Keratinocyte (primary cell): Measurements from ENCODE around the gene TANK. TPM values are rescaled to one million over a fixed set of nuclear protein-coding genes. Genes with fewer than 3 reads are reported as not detected.

Experiments used
- DNase-seq: peaks from one replicate; pipeline ENCODE4 v3.0.0-alpha.2; 2011; ENCODE audit warnings: low read depth, missing footprints, low spot score
- FAIRE-seq: peaks from 2 replicates; lab custom pipeline; 2011; peaks lifted over from hg19 to GRCh38; lab: Jason Lieb, UNC
- H2AFZ ChIP-seq: 2 replicates; pipeline ENCODE4 v1.6.0; 2012; ENCODE audit warnings: low read length, control low read depth, inconsistent platforms; ENCODE audit not compliant: control insufficient read depth
- H3K27ac ChIP-seq: 2 replicates; pipeline ENCODE4 v1.5.1; 2011; ENCODE audit warnings: low read length; ENCODE audit not compliant: control insufficient read depth, insufficient read depth
- H3K27me3 ChIP-seq: 3 replicates; pipeline ENCODE4 v1.6.0; 2011; ENCODE audit warnings: low read length; ENCODE audit not compliant: control insufficient read depth, insufficient read depth; ENCODE audit errors: extremely low read depth
- H3K36me3 ChIP-seq, 2 experiments: 2 replicates in 1 of 2; 3 replicates in 1 of 2; pipeline ENCODE4 v1.5.1; 2011; ENCODE audit warnings: low read length in 2 of 2, mild to moderate bottlenecking in 1 of 2; ENCODE audit not compliant: control insufficient read depth in 2 of 2, insufficient read depth in 2 of 2; ENCODE audit errors: extremely low read depth in 1 of 2
- H3K4me1 ChIP-seq: 3 replicates; pipeline ENCODE4 v1.5.1; 2011; ENCODE audit warnings: low read length; ENCODE audit not compliant: control insufficient read depth, insufficient read depth; ENCODE audit errors: extremely low read depth
- H3K4me2 ChIP-seq: 3 replicates; pipeline ENCODE4 v1.6.0; 2011; ENCODE audit warnings: low read depth, low read length; ENCODE audit not compliant: control insufficient read depth, insufficient read depth; ENCODE audit errors: extremely low read depth
- H3K4me3 ChIP-seq, 3 experiments: fragments of 200-600 bp in 1 of 3; sonication (generic) in 1 of 3; 2 replicates in 2 of 3; 3 replicates in 1 of 3; pipeline ENCODE4 v1.5.1; 2011 to 2016; ENCODE audit warnings: low read length in 3 of 3, mild to moderate bottlenecking in 3 of 3, control low read depth in 2 of 3, inconsistent platforms in 1 of 3, low read depth in 1 of 3, mixed read lengths in 1 of 3, mixed run types in 1 of 3, moderate library complexity in 1 of 3; ENCODE audit not compliant: control insufficient read depth in 2 of 3, insufficient read depth in 2 of 3; ENCODE audit errors: extremely low read depth in 1 of 3
- H3K79me2 ChIP-seq: 2 replicates; pipeline ENCODE4 v1.6.0; 2012; ENCODE audit warnings: low read length; ENCODE audit not compliant: control insufficient read depth, insufficient read depth
- H3K9ac ChIP-seq: 3 replicates; pipeline ENCODE4 v1.6.0; 2011; ENCODE audit warnings: low read length; ENCODE audit not compliant: control insufficient read depth, insufficient read depth; ENCODE audit errors: extremely low read depth
- H3K9me1 ChIP-seq: 3 replicates; pipeline ENCODE4 v1.6.0; 2011; ENCODE audit warnings: low read length; ENCODE audit not compliant: control insufficient read depth, insufficient read depth; ENCODE audit errors: extremely low read depth
- H3K9me3 ChIP-seq: 2 replicates; pipeline ENCODE4 v1.5.1; 2012; ENCODE audit warnings: low read depth, low read length; ENCODE audit not compliant: control insufficient read depth
- H4K20me1 ChIP-seq: 3 replicates; pipeline ENCODE4 v1.6.0; 2011; ENCODE audit warnings: low read length; ENCODE audit not compliant: control insufficient read depth, insufficient read depth; ENCODE audit errors: extremely low read depth
- EZH2 ChIP-seq: IDR thresholded peaks from one replicate; pipeline ENCODE4 v1.6.1; 2012; ENCODE audit warnings: inconsistent platforms, mild to moderate bottlenecking, low read length, moderate library complexity
- dilution Hi-C: fragments of 300-500 bp; cut with MboI; formaldehyde crosslinking; loops from one replicate; pipeline ENCODE4 v1.7.0; 2020; ENCODE audit warnings: low sequenced_read_pairs; ENCODE audit not compliant: extremely low pct_ligation_motif_present
- polyA plus RNA-seq, 5 experiments: library from polyadenylated mRNA; depleted of rRNA in 3 of 5; stranded (reverse) in 3 of 5; stranded (forward) in 1 of 5; unstranded in 1 of 5; fragments of >200 nt; gene quantifications; 1 replicate in 1 of 5; 2 replicates in 3 of 5; 3 replicates in 1 of 5; pipeline versions ENCODE4 v1.2.1 to v1.2.3, GENCODE V29; 2011 to 2012; ENCODE audit warnings: missing spikeins in 2 of 5, low read depth in 1 of 5, low replicate concordance in 1 of 5
- TF ChIP-seq, protein P1 (sequence below), 3 experiments: IDR thresholded peaks in 1 of 3; conservative IDR thresholded peaks in 1 of 3; optimal IDR thresholded peaks in 1 of 3; 2 replicates in 2 of 3; 3 replicates in 1 of 3; pipeline versions ENCODE3 to v1.5.1; 2011; ENCODE audit warnings: low read length in 3 of 3, mild to moderate bottlenecking in 3 of 3, moderate library complexity in 2 of 3, control low read depth in 1 of 3, inconsistent platforms in 1 of 3; ENCODE audit not compliant: insufficient read depth in 2 of 3; ENCODE audit errors: extremely low read depth in 1 of 3

TANK gene
- polyA plus RNA-seq, 1 donor (not counting 4 experiments of a cell fraction or from before 2014, with no cell fraction given), result 47.2 TPM

DNA sequence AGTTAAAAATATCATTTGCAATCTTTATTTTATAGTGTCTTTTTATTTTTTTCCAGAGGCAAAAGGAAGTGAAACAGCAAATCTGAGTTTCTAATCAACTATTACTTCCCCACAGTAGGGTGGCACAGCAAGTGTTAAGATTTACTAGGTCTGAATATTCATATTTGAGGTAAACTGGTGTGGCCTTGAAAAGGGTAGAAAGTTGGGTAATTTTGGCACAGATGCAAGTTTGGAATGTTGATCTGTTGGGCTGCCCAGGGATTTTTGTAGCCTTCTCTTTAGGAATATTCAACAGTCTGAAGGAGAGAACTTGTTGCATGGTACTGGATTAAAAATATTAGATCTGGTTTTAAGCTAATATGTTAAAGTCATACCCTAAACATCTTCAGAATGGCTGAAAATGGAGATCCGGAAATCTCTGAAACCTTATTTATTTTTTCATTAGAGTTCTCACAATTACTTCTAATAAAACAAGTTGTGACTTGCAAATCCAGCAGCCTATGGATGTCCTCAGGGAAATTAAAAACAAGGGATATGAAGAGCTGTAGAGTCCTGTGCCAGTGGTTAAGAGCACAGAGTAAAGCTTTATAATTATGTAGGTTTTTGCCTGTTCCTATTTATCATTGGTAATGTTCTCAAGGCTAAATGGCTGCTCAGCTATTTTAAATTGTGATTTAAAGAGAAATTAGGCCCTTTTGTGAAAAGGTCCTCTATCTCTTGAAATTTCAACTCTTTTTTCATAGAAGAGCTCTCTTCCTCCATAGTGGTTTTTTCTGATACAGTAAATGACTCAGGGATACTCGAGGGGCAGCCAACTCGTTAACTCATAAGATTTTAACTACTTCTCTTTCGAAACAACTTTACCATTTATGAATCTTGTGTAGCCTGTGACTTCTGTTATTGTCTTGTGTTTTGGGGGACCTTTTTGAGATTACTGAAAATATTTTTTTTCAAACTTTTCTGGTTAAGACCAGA lies 11.0 kb downstream of the TANK start:
- Histone ChIP-seq H3K4me1 (peaks cover 20% of the 10 kb centered on the region), H3K9ac (no peak overlapping the region), H3K9me3 (no peaks in the 10 kb centered on the region), H3K36me3 (peaks cover 5 to 10% of the 10 kb centered on the region in 2 experiments), H3K27me3 (no peaks in the 10 kb centered on the region), H3K4me2 (peak overlapping the region; percentile 78), H3K9me1 (no peaks in the 10 kb centered on the region), H3K4me3 (peak overlapping the region in 1 of 3 experiments; percentile 39), H3K27ac (peak overlapping the region; percentile 55), H2AFZ (no peak overlapping the region), H3K79me2 (peaks cover 28% of the 10 kb centered on the region), H4K20me1 (no peaks in the 10 kb centered on the region)
- TF ChIP-seq, protein P1, sequence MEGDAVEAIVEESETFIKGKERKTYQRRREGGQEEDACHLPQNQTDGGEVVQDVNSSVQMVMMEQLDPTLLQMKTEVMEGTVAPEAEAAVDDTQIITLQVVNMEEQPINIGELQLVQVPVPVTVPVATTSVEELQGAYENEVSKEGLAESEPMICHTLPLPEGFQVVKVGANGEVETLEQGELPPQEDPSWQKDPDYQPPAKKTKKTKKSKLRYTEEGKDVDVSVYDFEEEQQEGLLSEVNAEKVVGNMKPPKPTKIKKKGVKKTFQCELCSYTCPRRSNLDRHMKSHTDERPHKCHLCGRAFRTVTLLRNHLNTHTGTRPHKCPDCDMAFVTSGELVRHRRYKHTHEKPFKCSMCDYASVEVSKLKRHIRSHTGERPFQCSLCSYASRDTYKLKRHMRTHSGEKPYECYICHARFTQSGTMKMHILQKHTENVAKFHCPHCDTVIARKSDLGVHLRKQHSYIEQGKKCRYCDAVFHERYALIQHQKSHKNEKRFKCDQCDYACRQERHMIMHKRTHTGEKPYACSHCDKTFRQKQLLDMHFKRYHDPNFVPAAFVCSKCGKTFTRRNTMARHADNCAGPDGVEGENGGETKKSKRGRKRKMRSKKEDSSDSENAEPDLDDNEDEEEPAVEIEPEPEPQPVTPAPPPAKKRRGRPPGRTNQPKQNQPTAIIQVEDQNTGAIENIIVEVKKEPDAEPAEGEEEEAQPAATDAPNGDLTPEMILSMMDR (optimal IDR thresholded peaks at IDR 0.05 in 1 of 3, IDR thresholded peaks at IDR 0.05 in 1 of 3, conservative IDR thresholded peaks at IDR 0.05 in 1 of 3; ENCODE audit: extremely low read depth in 1 of 3, insufficient read depth in 2 of 3, low read length in 3 of 3), result no peak
- no peak for TF ChIP-seq EZH2
- dilution Hi-C loops, result no loop called here
- peak; percentile 36 for FAIRE-seq
- no peak for DNase-seq

DNA sequence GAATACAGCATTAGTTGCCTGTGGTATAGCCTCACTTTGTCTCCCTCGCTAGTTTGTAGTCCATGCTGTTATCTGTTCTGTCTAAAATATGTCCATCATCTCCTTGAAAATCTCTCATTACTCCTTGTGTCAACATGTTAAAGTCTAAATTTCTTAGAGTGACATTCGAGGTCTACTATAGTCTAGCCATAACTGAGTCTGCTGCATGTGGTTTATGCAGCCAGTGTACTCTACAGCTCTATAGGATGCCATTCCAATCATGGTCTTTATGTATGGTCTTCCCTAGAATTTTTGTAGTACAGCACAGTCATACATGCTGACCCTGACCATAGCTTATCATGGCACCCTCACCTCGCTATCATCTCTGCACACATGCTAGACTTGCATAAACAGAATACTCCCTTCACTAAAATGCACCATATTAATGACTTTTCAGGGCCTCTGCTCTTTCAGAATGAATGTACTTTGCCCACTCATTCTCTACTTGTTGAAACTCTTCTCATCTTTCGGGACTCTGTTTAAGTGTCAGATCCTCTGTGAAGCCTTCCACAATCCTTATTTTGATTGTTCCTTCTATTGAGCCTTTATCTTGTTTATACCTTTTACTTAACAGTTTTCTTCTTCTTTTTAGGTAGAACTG lies 12.8 kb downstream of the TANK start:
- no peaks in the 10 kb centered on the region for H3K9me3 ChIP-seq
- H3K79me2 ChIP-seq, result peaks cover 26% of the 10 kb centered on the region
- peaks cover 5 to 10% of the 10 kb centered on the region in 2 experiments for H3K36me3 ChIP-seq
- H3K4me2 ChIP-seq, result no peak overlapping the region
- peaks cover 13% of the 10 kb centered on the region for H3K4me1 ChIP-seq
- dilution Hi-C loops, result no loop called here
- no peak overlapping the region for H3K9ac ChIP-seq
- FAIRE-seq (peak; percentile 63), DNase-seq (no peak)
- no peaks in the 10 kb centered on the region for H3K9me1 ChIP-seq
- no peak for TF ChIP-seq EZH2
- TF ChIP-seq, protein P1 (optimal IDR thresholded peaks at IDR 0.05 in 1 of 3, IDR thresholded peaks at IDR 0.05 in 1 of 3, conservative IDR thresholded peaks at IDR 0.05 in 1 of 3; ENCODE audit: extremely low read depth in 1 of 3, insufficient read depth in 2 of 3, low read length in 3 of 3), result no peak
- H3K4me3 ChIP-seq, result no peak overlapping the region
- no peak overlapping the region for H3K27ac ChIP-seq
- H4K20me1 ChIP-seq, result no peaks in the 10 kb centered on the region
- no peaks in the 10 kb centered on the region for H3K27me3 ChIP-seq
- H2AFZ ChIP-seq, result no peak overlapping the region
